Progenitor cell of endocrine pancreas (in vitro differentiated cells): ENCODE data around the gene KCNH1. TPM values are rescaled to one million over a fixed set of nuclear protein-coding genes. Genes with fewer than 3 reads are reported as not detected.

Experiments
- DNase-seq: peaks from one replicate; pipeline ENCODE4 v3.0.0; 2021; ENCODE audit warnings: low spot score; ENCODE audit not compliant: unreplicated experiment
- H3K27ac Mint-ChIP-seq: 2 replicates; pipeline ENCODE4 v1.8.0; 2021; ENCODE audit warnings: mild to moderate bottlenecking, moderate library complexity, mixed read lengths
- H3K27me3 Mint-ChIP-seq: 2 replicates; pipeline ENCODE4 v1.8.0; 2021; ENCODE audit warnings: mixed read lengths
- H3K36me3 Mint-ChIP-seq: 2 replicates; pipeline ENCODE4 v1.8.0; 2022; ENCODE audit warnings: mixed read lengths; ENCODE audit not compliant: insufficient read depth
- H3K4me1 Mint-ChIP-seq: 2 replicates; pipeline ENCODE4 v1.8.0; 2021; ENCODE audit warnings: low read depth, mixed read lengths
- H3K4me3 Mint-ChIP-seq: 2 replicates; pipeline ENCODE4 v1.8.0; 2021; ENCODE audit warnings: low read depth, mild to moderate bottlenecking, moderate library complexity, mixed read lengths
- H3K9me3 Mint-ChIP-seq: 2 replicates; pipeline ENCODE4 v1.8.0; 2021; ENCODE audit warnings: low read depth, mixed read lengths
- total RNA-seq: library from RNA; stranded (reverse); gene quantifications from 2 replicates; pipeline ENCODE4 v1.2.1, GENCODE V29; 2021
- TF ChIP-seq, protein P1 (sequence below): fragments of 200-600 bp; sonication (generic); IDR thresholded peaks from one replicate; pipeline ENCODE4 v1.5.0; 2021; ENCODE audit warnings: antibody characterized with exemption, mild to moderate bottlenecking; ENCODE audit not compliant: unreplicated experiment

The KCNH1 gene
- total RNA-seq, 1 donor from 2014 or later: 0.38 TPM

DNA sequence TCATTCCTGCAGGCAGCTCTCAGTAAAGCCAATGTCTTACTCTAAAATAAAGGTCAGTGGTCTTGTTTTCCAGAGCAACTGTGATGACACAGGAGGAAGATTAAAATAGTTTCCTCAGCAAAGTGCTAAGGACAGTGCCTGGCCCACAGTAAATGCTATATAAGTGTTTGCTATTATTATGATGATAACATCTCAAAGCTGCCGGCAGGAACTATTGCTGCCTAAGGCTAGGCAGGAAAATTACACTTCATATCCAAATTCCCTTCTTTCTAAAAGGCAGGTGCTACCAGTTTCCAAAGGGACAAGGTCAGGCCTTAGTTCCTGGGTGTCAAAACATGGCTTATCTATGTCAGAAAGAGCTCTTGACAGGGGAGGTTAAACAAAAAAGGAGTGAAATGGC is 403.9 kb downstream of the KCNH1 start:
- H3K9me3 Mint-ChIP-seq: no peaks in the 10 kb centered on the region
- H3K27ac Mint-ChIP-seq: no peak overlapping the region
- H3K36me3 Mint-ChIP-seq: no peaks in the 10 kb centered on the region
- H3K4me1 Mint-ChIP-seq: no peaks in the 10 kb centered on the region
- H3K27me3 Mint-ChIP-seq: peaks cover 5% of the 10 kb centered on the region
- no peak overlapping the region for H3K4me3 Mint-ChIP-seq
- DNase-seq: no peak
- TF ChIP-seq, protein P1, sequence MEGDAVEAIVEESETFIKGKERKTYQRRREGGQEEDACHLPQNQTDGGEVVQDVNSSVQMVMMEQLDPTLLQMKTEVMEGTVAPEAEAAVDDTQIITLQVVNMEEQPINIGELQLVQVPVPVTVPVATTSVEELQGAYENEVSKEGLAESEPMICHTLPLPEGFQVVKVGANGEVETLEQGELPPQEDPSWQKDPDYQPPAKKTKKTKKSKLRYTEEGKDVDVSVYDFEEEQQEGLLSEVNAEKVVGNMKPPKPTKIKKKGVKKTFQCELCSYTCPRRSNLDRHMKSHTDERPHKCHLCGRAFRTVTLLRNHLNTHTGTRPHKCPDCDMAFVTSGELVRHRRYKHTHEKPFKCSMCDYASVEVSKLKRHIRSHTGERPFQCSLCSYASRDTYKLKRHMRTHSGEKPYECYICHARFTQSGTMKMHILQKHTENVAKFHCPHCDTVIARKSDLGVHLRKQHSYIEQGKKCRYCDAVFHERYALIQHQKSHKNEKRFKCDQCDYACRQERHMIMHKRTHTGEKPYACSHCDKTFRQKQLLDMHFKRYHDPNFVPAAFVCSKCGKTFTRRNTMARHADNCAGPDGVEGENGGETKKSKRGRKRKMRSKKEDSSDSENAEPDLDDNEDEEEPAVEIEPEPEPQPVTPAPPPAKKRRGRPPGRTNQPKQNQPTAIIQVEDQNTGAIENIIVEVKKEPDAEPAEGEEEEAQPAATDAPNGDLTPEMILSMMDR: no peak

DNA sequence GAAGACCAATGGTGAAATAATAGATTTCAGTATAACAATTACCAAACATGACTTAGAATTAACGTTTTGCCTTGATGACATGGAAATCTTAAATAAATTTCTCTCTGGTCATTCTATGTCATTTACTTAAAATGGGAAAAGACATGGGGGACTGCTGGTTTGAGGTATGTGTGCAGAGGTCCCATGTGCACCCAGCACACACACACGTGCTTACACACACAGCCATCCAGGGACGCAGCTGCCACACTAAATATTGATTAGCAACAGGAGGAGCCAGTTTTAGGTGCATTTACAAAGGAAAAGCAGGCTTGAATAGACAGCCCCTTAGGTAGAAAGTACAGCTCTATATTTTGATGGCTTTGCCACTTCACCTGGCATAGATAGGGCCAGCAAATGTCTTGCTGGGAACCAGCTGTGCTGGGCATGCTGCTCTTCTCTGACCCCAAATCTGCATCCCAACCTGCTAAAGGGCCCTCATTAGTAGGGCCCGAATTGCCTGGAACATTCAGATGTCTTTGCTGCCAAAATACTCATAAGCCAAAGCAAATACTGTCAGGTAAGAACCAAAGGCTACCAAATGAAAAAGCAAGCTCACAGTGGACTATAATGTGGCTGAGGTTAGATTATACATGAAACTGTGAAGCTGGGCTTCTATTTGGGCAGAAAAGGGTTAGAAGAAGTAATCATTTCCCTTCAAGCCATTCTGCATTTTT is 405.4 kb downstream of the KCNH1 start:
- no peaks in the 10 kb centered on the region for H3K9me3 Mint-ChIP-seq
- no peak overlapping the region for H3K4me3 Mint-ChIP-seq
- no peak for DNase-seq
- H3K27me3 Mint-ChIP-seq: peaks cover 5% of the 10 kb centered on the region
- no peaks in the 10 kb centered on the region for H3K4me1 Mint-ChIP-seq
- no peaks in the 10 kb centered on the region for H3K36me3 Mint-ChIP-seq
- TF ChIP-seq, protein P1: no peak
- no peak overlapping the region for H3K27ac Mint-ChIP-seq

DNA sequence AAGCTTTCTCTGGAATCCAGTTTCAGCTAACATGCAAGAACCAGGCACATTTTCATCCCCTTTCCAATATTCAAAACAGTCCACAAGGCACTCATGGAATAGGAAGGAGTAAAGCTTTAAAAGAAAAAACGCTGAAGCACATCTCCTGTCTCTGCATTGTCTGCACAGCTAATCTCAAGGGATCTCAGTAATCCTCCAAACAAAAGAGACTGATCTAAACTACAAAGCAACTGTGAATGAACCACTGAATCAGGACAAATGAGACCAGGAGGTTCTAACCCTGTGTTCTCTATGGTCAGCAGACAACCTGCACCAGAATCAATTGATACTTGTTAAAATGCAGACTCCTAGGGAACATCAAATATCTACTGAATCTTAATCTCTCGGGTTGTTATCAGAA is 406.2 kb downstream of the KCNH1 start:
- Mint-ChIP-seq H3K27me3 (peaks cover 5% of the 10 kb centered on the region), H3K4me3 (no peak overlapping the region), H3K36me3 (no peaks in the 10 kb centered on the region), H3K4me1 (peaks cover 2% of the 10 kb centered on the region), H3K9me3 (no peaks in the 10 kb centered on the region), H3K27ac (no peak overlapping the region)
- TF ChIP-seq, protein P1: no peak
- no peak for DNase-seq

DNA sequence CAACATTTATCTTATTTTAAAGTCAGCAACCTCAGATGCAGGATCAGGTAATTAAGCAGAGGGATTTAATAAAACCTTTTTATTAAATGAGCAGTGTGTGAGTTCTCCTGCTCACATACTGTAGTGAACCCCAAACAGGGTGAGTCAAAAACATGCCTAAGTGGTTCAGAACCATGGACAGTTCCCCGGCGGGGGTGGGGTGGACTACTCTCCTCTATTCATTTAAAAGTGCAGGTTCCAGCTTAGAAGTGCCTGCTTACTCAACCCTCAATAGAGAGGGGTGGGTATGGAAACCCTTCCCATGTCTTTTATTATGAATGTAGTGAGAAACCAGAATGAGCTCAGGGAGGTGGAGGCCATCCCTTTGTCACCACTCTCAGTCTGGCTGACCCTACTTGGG is 407.3 kb downstream of the KCNH1 start:
- Mint-ChIP-seq H3K27me3 (peaks cover 5% of the 10 kb centered on the region), H3K4me1 (peaks cover 2% of the 10 kb centered on the region)
- DNase-seq: peak; percentile 43

DNA sequence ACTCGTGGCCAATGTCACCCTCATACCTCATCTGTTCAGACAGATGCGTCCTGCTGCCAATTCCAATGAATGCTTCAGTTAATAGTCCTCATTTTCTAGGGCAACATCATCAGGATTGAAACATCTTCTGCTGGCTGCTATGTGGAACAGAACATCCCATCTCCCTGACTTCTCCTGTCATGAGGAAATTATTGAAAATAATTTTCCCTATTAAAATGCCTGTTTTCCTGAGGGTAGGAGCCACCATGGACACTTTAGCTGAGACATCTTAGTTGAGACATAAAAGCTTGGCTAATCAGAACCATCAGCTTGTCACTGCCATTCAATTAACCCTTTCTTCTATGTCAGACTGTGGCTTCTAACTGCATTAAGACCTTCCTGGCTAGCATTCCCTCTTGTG is 409.2 kb downstream of the KCNH1 start:
- H3K4me3 Mint-ChIP-seq: no peak overlapping the region
- H3K27ac Mint-ChIP-seq: no peak overlapping the region

More for the DNA sequence above, 407.3 kb downstream of the KCNH1 start:
- TF ChIP-seq, protein P1: no peak
- no peaks in the 10 kb centered on the region for H3K36me3 Mint-ChIP-seq
- H3K27ac Mint-ChIP-seq: no peak overlapping the region
- no peak overlapping the region for H3K4me3 Mint-ChIP-seq
- H3K9me3 Mint-ChIP-seq: no peaks in the 10 kb centered on the region

More for the DNA sequence above, 409.2 kb downstream of the KCNH1 start:
- H3K27me3 Mint-ChIP-seq: peaks cover 5% of the 10 kb centered on the region
- H3K9me3 Mint-ChIP-seq: no peaks in the 10 kb centered on the region
- peaks cover 2% of the 10 kb centered on the region for H3K4me1 Mint-ChIP-seq
- no peaks in the 10 kb centered on the region for H3K36me3 Mint-ChIP-seq
- DNase-seq: no peak
- TF ChIP-seq, protein P1: no peak
